KBM-7 (cell line): ENCODE data around the gene NT5C1B.

Source experiments
- DNase-seq: peaks from one replicate; pipeline ENCODE4 v3.0.0-alpha.2; 2015
- in situ Hi-C: fragments of 300-500 bp; cut with MboI; formaldehyde crosslinking; loops from 2 replicates; pipeline ENCODE4 v1.14.3; 2020; ENCODE audit warnings: low sequenced_read_pairs, low pct_unique_long_range_greater_than_20kb, mixed read lengths

The NT5C1B gene

DNA sequence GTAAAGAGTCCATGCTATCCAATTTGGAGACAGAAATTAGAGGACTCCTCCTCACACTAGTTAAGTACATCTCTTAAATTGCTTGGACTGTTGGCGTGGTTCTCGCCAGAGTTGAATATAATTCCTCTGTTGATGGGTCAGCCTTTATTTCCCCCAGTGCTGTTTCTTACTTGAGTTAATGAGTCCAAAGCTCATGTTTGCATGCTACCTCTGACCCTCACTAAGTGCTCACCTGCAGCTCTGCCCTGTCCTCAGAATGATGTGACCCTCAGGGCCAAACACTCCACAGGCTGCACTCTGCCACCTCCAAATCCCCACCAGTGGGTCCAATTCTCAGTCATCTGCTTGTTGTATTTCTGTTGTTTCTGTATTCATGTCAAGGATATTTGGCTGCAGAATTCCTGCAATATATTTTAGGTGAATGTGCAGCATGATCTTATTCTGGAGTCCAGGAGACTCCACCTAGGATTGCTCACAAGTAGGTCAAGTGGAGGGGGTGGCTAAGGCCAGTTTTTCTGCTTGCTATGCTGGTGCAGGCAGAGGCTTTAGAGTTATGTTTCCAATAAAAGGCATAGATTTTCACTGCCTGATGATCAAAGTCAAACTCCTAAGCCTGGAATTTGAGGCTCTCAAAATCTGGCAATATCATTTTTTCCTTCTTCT is 66.8 kb downstream of the NT5C1B start:
- no peak for DNase-seq
- in situ Hi-C loops: loop anchor here (25.0 kb wide), 1 partner anchor 840 kb away; the partner anchor contains the start of gene OSR1

DNA sequence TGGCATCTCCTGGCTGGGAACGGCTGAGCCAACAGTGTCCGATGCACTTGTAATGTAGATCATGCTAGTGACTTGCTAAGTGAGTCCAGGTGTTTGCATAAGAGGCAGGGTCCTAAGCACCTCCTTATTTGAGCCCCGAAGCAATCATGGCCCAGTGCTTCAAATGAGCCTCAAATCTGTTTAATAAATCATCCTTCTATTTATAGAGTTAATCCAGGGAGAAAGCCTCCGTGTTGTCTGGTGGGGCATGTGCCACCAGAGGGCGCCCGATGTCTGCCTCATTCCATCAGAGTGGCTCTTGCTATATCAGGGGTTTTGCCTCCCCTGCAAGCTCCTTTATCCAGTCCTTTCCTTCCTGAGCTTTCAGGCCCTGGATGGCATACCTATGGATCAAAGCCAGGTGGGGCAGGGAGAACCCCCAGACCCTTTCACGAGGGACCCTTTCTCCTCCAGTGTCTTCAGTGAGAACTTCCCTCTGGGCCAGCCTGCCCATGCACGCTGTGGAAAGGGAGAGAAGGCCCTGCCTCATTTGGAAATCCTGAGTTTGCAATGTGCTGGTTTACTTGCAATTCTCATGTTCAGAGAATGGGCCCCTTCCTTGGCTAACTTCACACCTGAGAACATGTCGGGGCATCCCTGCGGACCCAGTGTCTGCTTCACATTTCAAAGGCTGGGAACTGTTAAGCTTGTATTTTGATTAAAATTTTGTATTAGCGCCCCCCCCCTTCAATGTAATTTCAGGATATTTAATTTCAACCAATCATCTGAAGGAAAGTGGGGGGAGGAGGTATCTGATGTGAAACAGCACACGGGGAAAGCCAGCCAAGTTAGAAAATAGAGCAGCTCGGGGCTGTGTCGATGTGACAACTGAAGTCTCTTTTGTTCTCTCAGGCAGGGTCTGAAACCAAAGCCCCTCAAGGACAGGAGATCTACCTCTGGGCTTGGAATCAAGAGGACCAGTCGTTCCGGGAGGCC is 68.6 kb downstream of the NT5C1B start:
- DNase-seq: peak; percentile 71
- in situ Hi-C loops: loop anchor here (25.0 kb wide), 1 partner anchor 842 kb away; the partner anchor contains the start of gene OSR1

DNA sequence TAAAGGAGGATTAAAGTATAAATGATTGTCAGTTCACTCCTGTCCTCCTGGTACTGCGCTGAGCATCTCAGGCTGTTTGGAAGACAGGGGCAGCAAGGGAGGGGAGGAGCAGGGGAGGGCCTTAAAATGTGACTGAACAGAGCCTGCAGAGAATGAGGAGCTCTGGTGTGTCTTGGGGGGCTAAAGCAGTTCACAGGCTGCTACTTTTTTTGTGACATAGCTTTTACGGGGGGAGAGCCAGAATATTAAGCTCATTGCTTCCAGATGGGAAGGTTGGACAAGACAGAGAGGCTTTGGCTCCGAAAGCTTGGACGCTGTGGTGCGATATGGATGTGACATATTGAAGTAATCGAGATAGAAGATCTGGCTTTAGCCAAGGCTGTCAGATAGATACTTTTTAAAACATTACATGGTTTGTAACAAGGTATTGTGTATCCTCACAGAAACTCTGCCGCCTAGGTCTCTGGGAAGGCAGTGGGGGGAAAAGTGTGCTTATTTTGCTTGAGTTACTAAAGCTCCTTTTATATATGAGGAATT is 69.4 kb downstream of the NT5C1B start:
- in situ Hi-C loops: loop anchor here (25.0 kb wide), 1 partner anchor 842 kb away; the partner anchor contains the start of gene OSR1
- no peak for DNase-seq

DNA sequence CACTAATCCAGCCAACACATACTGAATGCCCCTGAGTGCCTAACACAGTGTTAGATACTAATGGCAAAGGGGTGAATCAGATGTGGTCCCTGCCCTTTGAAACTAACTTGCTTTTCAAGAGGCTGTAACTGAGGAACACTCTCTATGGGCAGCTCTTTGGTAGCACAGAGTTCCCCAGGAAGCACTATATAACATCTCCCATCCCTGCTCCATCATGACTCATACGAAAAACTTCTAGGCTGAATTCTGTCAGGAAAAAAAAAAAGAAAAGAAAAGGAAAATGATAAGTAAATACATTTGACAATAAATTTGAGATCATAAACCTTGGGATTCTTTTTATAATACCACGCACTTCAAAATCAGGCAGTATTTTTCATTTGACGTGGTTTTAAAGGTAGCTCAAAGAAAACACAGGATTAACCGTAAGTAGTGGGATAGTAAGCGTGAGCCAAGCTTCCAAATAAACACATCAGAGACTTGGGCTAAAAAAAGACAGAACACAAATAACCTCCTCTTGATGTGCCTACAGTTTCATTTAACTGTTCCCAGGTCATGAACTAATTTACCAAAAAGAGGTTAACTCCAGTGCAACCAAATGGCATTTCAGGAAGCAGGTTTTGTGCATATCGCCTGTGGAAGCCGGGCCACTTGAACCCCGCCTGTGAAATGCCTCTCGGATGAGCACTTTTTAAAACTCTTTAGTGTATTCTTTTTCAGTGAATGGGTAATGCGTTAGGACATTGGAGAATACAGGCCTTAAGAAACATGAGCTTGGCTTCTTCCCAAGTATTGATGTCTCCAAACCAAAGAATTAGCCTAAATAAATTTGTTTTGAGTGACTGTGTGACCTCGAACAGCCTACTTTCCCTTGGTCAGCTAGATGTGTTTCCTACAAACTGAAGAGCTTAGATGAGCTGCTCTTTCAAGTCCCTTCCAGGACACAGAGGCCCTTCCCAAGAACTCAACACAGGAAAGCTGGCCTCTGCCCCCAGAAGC is 71.0 kb downstream of the NT5C1B start:
- no peak for DNase-seq
- in situ Hi-C loops: loop anchor here (25.0 kb wide), 1 partner anchor 844 kb away; the partner anchor contains the start of gene OSR1

DNA sequence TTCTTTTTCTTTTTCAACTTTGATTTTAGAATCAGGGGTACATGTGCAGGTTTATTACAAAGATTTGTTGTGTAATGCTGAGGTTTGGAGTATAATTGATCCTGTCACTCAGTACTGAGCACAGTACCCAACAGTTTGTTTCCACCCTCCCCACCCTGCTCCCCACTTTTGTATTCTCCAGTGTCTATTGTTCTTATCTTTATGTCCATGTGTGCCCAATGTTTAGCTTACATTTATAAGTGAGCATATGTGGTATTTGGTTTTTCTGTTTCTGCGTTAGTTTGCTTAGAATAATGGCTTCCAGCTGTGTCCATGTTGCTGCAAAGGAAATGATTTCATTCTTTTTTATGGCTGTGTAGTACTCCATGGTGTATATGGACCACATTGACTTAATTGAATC is 72.0 kb downstream of the NT5C1B start:
- in situ Hi-C loops: loop anchor here (25.0 kb wide), 1 partner anchor 845 kb away; the partner anchor contains the start of gene OSR1
- DNase-seq: no peak

DNA sequence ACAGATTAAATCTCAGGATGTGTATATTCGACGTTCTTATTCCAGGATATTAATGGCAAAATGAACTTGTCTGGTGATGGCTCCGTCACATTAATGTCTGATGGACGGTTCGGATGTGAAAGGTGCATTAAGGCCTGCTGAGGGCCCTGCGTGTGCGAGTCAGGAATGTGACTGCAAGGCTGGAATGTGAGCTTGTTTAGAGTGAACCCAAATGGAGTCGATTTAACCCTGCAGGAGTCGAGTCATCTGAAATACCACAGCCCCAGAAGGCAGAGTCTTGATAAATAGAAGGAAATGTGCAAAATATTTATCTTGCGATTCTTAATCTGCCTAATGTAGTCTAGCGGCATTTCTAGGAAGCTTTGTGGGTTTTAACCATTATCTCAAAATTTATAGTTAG is 73.3 kb downstream of the NT5C1B start:
- DNase-seq: no peak
- in situ Hi-C loops: loop anchor here (25.0 kb wide), 1 partner anchor 846 kb away; the partner anchor contains the start of gene OSR1

DNA sequence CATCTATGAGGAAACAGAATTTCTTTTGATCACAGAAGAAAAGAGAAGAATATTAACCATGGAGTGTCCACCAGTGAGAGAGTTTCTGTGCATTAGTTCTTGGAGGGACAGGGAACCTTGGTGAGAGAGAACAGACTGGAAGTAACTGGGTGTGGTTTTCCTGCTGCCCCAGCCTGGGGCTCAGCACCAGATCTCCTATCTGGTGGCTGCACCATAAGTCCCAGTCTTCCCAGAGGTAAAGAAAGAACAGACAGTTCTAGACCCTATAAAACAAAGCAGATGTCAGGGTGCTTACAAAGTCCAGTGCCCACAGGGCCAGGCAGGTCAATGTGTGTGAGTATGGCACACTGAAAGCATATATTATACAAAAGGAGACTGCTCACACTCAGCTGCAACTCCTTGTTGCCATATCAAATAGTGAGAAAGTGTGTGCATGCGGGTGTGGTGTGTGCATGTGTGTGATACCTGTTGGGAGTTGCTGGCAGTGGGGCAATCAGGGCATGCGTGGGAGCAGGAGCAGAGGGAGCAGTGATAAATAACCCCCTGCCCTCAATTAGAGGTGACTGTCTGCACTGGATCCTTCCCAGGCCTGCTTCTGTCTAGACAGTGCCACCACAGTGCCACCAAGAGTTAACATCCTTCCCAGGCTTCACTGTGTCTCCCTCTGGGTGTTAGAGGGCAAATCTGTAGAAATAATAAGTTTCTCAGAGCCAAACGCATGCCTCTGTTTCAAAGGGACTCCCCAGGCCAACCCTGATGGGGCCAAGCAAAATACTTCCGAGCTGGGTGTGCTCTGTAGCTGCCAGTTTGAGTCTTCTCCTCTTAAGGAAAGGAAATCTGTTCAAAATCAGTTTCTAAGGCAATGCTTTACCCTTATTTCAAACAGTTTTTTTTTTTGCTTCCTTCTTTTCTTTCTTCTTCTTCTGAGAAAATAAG is 74.6 kb downstream of the NT5C1B start:
- DNase-seq: no peak
- in situ Hi-C loops: loop anchor here (25.0 kb wide), 1 partner anchor 848 kb away; the partner anchor contains the start of gene OSR1
